GM19328 (cell line): ENCODE measurements around the gene ALDH1A2.

Experiments
- ATAC-seq: cut with Tn5 transposase; IDR thresholded peaks from one replicate; pipeline ENCODE4 v1.9.1; 2021; ENCODE audit warnings: mild to moderate bottlenecking, moderate library complexity; ENCODE audit not compliant: unreplicated experiment

ALDH1A2 gene

DNA sequence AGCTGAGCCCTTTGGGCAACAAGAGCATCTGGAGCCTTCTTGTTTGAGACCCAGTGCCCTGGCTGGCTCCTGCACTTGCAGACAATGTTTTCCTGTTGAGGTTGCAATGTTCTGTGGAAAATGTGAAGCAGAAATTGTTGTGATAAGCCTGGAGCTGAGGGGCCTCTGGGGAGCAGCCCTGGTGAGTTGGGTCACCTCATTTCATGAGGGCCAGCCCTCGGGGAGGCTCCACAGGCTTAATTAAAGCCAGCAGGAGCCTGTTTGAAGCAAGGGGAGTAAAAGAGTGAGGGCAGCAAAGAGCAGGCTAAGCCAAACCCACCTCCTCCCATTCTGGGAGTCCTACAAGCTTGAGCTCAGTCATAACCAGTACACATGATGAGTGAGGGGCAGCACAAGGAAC lies 154.3 kb downstream of the ALDH1A2 start:
- no peak for ATAC-seq

DNA sequence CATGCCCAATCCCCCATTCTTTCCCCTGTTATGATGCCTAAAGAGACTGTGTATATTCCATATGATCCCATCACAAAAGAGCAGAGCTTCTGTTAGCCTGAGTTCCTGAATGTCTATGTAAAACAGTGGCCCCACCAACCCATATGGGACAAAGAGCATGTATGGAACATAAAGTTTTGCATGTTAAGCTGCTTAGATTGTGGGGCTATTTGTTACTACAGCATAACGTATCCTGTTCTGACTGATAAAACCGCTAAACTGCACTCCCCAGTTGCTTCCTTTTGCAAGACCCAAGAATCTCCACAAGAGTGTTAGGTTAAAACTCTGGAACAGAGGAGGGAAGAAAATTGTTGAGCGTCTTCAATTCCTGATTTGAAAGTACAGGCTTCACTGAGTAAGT lies 154.8 kb downstream of the ALDH1A2 start:
- no peak for ATAC-seq

DNA sequence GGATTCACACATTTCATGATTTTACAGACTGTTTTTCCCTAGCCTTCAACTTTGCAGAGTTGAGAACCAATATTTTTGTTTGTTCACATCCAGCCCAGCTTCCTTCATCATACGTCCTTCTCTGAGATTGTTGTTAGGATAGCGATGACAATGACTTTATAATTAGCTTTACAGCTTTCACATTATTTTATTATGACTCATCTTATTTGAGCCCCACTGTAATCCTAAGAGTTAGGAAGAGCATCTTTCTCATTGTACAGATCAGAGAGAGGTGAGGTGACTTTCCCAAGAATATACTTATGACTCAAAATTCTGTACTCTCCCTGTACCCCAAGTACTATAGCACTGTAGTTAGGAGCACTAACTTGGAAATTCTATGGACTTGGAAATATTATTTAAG lies 156.1 kb downstream of the ALDH1A2 start:
- ATAC-seq, result no peak

DNA sequence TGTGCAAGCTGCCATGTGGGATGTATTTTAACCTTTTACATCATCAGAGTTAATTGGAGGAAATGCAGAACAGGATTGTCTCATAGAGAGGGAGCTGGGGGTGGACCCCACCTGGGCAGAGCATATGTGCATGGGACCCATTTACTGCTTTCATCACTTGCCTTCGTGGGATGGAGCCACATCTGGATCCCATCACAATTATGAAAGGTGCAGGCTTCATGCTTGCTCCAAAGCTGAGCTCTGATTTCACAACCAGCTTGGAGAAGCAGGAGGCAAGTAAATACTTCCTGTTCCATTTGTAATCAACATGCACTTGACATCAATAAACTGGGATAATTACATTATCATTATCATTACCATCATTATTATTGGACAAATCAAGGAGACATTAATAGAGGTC lies 161.9 kb downstream of the ALDH1A2 start:
- no peak for ATAC-seq
